PC-3 (cell line): ENCODE results near the gene PLXND1. TPM values are rescaled to one million over a fixed set of nuclear protein-coding genes. Genes with fewer than 3 reads are reported as not detected.

ENCODE experiments used
- ATAC-seq: fragments of 200-7000 bp; cut with Tn5 transposase; 2 replicates; pipeline ENCODE4 v1.9.1; 2020; ENCODE audit warnings: mild to moderate bottlenecking, moderate library complexity
- BruUV-seq: library from RNA; stranded (reverse); fragments of 400-500 nt; replicated peaks from 2 replicates; lab custom pipeline; 2021; lab: Mats Ljungman, UMichigan
- CTCF ChIA-PET: fragments of 300-600 bp; sonication (Branson Sonifier 250); formaldehyde crosslinking; loops from one replicate; lab custom pipeline; 2022; ENCODE audit warnings: antibody characterized with exemption; lab: Charles Lee
- POLR2A ChIA-PET: fragments of 300-600 bp; sonication (Branson Sonifier 250); formaldehyde crosslinking; loops from one replicate; lab custom pipeline; 2022; ENCODE audit warnings: antibody characterized with exemption; ENCODE audit not compliant: unreplicated experiment; lab: Charles Lee
- DNase-seq: peaks from one replicate; pipeline ENCODE4 v3.0.0-alpha.2; 2015
- H2AFZ ChIP-seq: fragments of 300-600 bp; sonication (generic); 2 replicates; pipeline ENCODE4 v1.6.0; 2016; ENCODE audit warnings: antibody characterized with exemption, low read length
- H3F3A ChIP-seq: fragments of 300-600 bp; sonication (generic); one replicate; pipeline ENCODE4 v1.6.0; 2017; ENCODE audit warnings: antibody characterized with exemption, low read length, control low read depth, mild to moderate bottlenecking; ENCODE audit not compliant: unreplicated experiment
- H3K27ac ChIP-seq: fragments of 300-600 bp; sonication (generic); 2 replicates; pipeline ENCODE4 v1.5.1; 2016; ENCODE audit warnings: mild to moderate bottlenecking, low read length
- H3K27me3 ChIP-seq: fragments of 300-600 bp; sonication (generic); 2 replicates; pipeline ENCODE4 v1.6.1; 2016; ENCODE audit warnings: low read length, mixed read lengths
- H3K36me3 ChIP-seq: fragments of 300-600 bp; sonication (generic); 2 replicates; pipeline ENCODE4 v1.6.1; 2016; ENCODE audit warnings: low read depth, mixed run types, low read length, mixed read lengths
- H3K4me1 ChIP-seq: fragments of 300-600 bp; sonication (generic); 2 replicates; pipeline ENCODE4 v1.5.1; 2016; ENCODE audit warnings: low read length; ENCODE audit not compliant: insufficient read depth
- H3K4me2 ChIP-seq: fragments of 300-600 bp; sonication (generic); 2 replicates; pipeline ENCODE4 v1.6.0; 2016; ENCODE audit warnings: low read length
- H3K4me3 ChIP-seq: fragments of 300-600 bp; sonication (generic); 2 replicates; pipeline ENCODE4 v1.5.1; 2016; ENCODE audit warnings: mild to moderate bottlenecking, low read length, mixed read lengths
- H3K79me2 ChIP-seq: fragments of 300-600 bp; sonication (generic); 2 replicates; pipeline ENCODE4 v1.6.1; 2017; ENCODE audit warnings: low read length, mixed read lengths
- H3K9ac ChIP-seq: fragments of 300-600 bp; sonication (generic); 2 replicates; pipeline ENCODE4 v1.6.0; 2016; ENCODE audit warnings: mild to moderate bottlenecking, low read length
- H3K9me2 ChIP-seq: fragments of 300-600 bp; sonication (generic); replicated peaks from 2 replicates; pipeline ENCODE4 v1.6.1; 2016; ENCODE audit warnings: mixed run types, low read length, mixed read lengths
- H3K9me3 ChIP-seq: fragments of 300-600 bp; sonication (generic); 2 replicates; pipeline ENCODE4 v1.6.1; 2016; ENCODE audit warnings: low read length, mixed read lengths
- H4K20me1 ChIP-seq: fragments of 300-600 bp; sonication (generic); 2 replicates; pipeline ENCODE4 v1.6.1; 2016; ENCODE audit warnings: low read length, mixed read lengths
- EZH2 ChIP-seq: fragments of 300-600 bp; sonication (generic); IDR thresholded peaks from one replicate; pipeline ENCODE4 v1.6.1; 2017; ENCODE audit warnings: antibody characterized with exemption, mild to moderate bottlenecking, low read length; ENCODE audit not compliant: unreplicated experiment
- EZH2phosphoT487 ChIP-seq: fragments of 300-600 bp; sonication (generic); IDR thresholded peaks from 2 replicates; pipeline ENCODE4 v1.6.1; 2018; ENCODE audit warnings: mild to moderate bottlenecking, antibody characterized with exemption, low read length, borderline replicate concordance
- intact Hi-C: fragments of 100-400 bp; cut with micrococcal nuclease; formaldehyde crosslinking; loops from 2 replicates; pipeline ENCODE4 v1.9.0; 2023
- total RNA-seq: library from RNA; depleted of rRNA; stranded (reverse); fragments of >200 nt; gene quantifications from 2 replicates; pipeline ENCODE4 v1.2.3, GENCODE V29; 2014
- TF ChIP-seq, protein P1 (sequence below): fragments of 300-600 bp; sonication (generic); conservative IDR thresholded peaks from 2 replicates; pipeline ENCODE4 v1.5.1; 2017; ENCODE audit warnings: antibody characterized with exemption, low read depth, mild to moderate bottlenecking, low read length

Gene PLXND1
- total RNA-seq, 1 experiment from 2014 or later = 19.2 TPM

DNA sequence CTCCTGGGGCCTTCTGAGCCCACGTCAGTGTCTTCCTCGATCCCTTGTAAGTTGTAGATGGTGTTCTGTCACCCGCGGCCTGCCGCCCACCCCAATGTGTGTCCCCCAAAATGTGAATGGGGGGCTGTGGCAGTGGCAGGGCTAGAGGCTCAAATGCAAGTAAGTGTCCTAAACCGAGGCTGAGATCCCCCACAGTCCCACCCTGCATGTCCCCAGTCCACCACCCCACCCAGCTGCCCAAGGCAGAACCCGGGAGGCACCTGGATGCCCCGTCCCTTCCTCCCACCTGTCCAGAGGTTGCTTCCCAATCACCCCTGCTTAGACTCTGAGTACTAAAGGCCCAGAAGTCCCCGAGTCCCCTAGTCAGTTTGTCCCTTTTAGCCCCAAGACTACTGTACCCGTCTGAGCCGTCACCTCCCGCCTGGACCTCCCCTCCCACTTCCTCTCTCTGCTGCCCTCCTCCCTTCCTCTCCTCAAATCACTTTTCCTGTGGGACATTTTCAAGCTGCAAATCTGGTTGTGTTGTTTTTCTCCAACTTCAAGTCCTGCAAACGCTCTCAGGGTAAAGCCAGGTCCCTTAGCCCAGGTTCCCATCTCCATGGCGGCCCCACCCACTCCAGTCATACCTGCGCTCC is 11.8 kb upstream of the PLXND1 start:
- H3K27me3 ChIP-seq = no peaks in the 10 kb centered on the region
- no peaks in the 10 kb centered on the region for H3F3A ChIP-seq
- intact Hi-C loops = no loop called here
- no peaks in the 10 kb centered on the region for H3K36me3 ChIP-seq
- no peaks in the 10 kb centered on the region for H3K9me2 ChIP-seq
- H3K9ac ChIP-seq = no peak overlapping the region
- CTCF ChIA-PET = no interaction called here
- ATAC-seq = no peak
- POLR2A ChIA-PET = no interaction called here
- DNase-seq = no peak
- H3K4me1 ChIP-seq = no peaks in the 10 kb centered on the region
- no peaks in the 10 kb centered on the region for H3K9me3 ChIP-seq
- H3K4me2 ChIP-seq = no peak overlapping the region
- no peak overlapping the region for H3K27ac ChIP-seq
- no peaks in the 10 kb centered on the region for H3K79me2 ChIP-seq
- H2AFZ ChIP-seq = no peak overlapping the region
- no TSS peak for BruUV-seq
- TF ChIP-seq EZH2phosphoT487 (no peak), EZH2 (no peak)
- TF ChIP-seq, protein P1, sequence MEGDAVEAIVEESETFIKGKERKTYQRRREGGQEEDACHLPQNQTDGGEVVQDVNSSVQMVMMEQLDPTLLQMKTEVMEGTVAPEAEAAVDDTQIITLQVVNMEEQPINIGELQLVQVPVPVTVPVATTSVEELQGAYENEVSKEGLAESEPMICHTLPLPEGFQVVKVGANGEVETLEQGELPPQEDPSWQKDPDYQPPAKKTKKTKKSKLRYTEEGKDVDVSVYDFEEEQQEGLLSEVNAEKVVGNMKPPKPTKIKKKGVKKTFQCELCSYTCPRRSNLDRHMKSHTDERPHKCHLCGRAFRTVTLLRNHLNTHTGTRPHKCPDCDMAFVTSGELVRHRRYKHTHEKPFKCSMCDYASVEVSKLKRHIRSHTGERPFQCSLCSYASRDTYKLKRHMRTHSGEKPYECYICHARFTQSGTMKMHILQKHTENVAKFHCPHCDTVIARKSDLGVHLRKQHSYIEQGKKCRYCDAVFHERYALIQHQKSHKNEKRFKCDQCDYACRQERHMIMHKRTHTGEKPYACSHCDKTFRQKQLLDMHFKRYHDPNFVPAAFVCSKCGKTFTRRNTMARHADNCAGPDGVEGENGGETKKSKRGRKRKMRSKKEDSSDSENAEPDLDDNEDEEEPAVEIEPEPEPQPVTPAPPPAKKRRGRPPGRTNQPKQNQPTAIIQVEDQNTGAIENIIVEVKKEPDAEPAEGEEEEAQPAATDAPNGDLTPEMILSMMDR = no peak
- no peak overlapping the region for H3K4me3 ChIP-seq
- H4K20me1 ChIP-seq = no peaks in the 10 kb centered on the region

- TF ChIP-seq EZH2phosphoT487 (no peak), EZH2 (no peak)
- TF ChIP-seq, protein P1 = no peak
- no peaks in the 10 kb centered on the region for H3K4me1 ChIP-seq
- H3K9me3 ChIP-seq = no peaks in the 10 kb centered on the region
- H3K27me3 ChIP-seq = no peaks in the 10 kb centered on the region
- no peaks in the 10 kb centered on the region for H3F3A ChIP-seq
- H3K4me2 ChIP-seq = no peak overlapping the region
- no peak overlapping the region for H3K4me3 ChIP-seq
- POLR2A ChIA-PET = no interaction called here
- no peak overlapping the region for H2AFZ ChIP-seq
- no peaks in the 10 kb centered on the region for H4K20me1 ChIP-seq
- no peak for DNase-seq
- CTCF ChIA-PET = no interaction called here
- no peak overlapping the region for H3K9ac ChIP-seq
- no peak overlapping the region for H3K27ac ChIP-seq
- no peaks in the 10 kb centered on the region for H3K79me2 ChIP-seq
- no peaks in the 10 kb centered on the region for H3K9me2 ChIP-seq
- BruUV-seq = no TSS peak
- ATAC-seq = no peak
- no peaks in the 10 kb centered on the region for H3K36me3 ChIP-seq
- intact Hi-C loops = no loop called here
Measured at GRCh38 chr3:129617381-129618185, 11.1 kb upstream of the PLXND1 start.

GRCh38 chr3:129616713-129617112 is 10.2 kb upstream of the PLXND1 start:
- no peak overlapping the region for H3K4me2 ChIP-seq
- no TSS peak for BruUV-seq
- no peak overlapping the region for H3K4me3 ChIP-seq
- H2AFZ ChIP-seq = no peak overlapping the region
- H3K9me3 ChIP-seq = no peaks in the 10 kb centered on the region
- ChIA-PET POLR2A (no interaction called here), CTCF (no interaction called here)
- H3K27me3 ChIP-seq = no peaks in the 10 kb centered on the region
- no peaks in the 10 kb centered on the region for H3K4me1 ChIP-seq
- TF ChIP-seq, protein P1 = no peak
- TF ChIP-seq EZH2phosphoT487 = no peak
- TF ChIP-seq EZH2 = no peak
- H4K20me1 ChIP-seq = no peaks in the 10 kb centered on the region
- intact Hi-C loops = no loop called here
- DNase-seq = no peak
- no peaks in the 10 kb centered on the region for H3K9me2 ChIP-seq
- ATAC-seq = no peak
- H3F3A ChIP-seq = no peaks in the 10 kb centered on the region
- no peaks in the 10 kb centered on the region for H3K36me3 ChIP-seq
- no peaks in the 10 kb centered on the region for H3K79me2 ChIP-seq
- no peak overlapping the region for H3K9ac ChIP-seq
- no peak overlapping the region for H3K27ac ChIP-seq
